NT2/D1 (cell line): ENCODE results near the gene KAZN.

ENCODE experiments used
- DNase-seq: peaks from one replicate; pipeline ENCODE4 v3.0.0-alpha.2; 2011; ENCODE audit warnings: low read depth, low spot score
- H3K27me3 ChIP-seq: 2 replicates; pipeline ENCODE4 v1.6.0; 2011; ENCODE audit warnings: mild to moderate bottlenecking; ENCODE audit not compliant: insufficient read length, insufficient read depth
- H3K36me3 ChIP-seq: 2 replicates; pipeline ENCODE4 v1.6.1; 2011; ENCODE audit warnings: mild to moderate bottlenecking, low read length, mixed read lengths; ENCODE audit not compliant: insufficient read depth, insufficient read length
- H3K4me1 ChIP-seq: 2 replicates; pipeline ENCODE4 v1.5.1; 2011; ENCODE audit not compliant: insufficient read depth, insufficient read length
- H3K4me3 ChIP-seq: 2 replicates; pipeline ENCODE4 v1.5.1; 2011; ENCODE audit warnings: low read depth; ENCODE audit not compliant: insufficient read length
- H3K9ac ChIP-seq: 2 replicates; pipeline ENCODE4 v1.6.0; 2011; ENCODE audit warnings: low read depth; ENCODE audit not compliant: insufficient read length
- H3K9me3 ChIP-seq: 2 replicates; pipeline ENCODE4 v1.5.1; 2011; ENCODE audit warnings: mild to moderate bottlenecking, low read length; ENCODE audit not compliant: insufficient read depth
- SUZ12 ChIP-seq: IDR thresholded peaks from 2 replicates; pipeline ENCODE4 v1.6.1; 2011; ENCODE audit not compliant: insufficient read length, insufficient read depth; ENCODE audit errors: extremely low read depth
- YY1 ChIP-seq: IDR thresholded peaks from 2 replicates; pipeline ENCODE4 v1.6.1; 2011; ENCODE audit not compliant: insufficient read length, insufficient read depth
- ZNF274 ChIP-seq: IDR thresholded peaks from 2 replicates; pipeline ENCODE4 v1.6.1; 2011; ENCODE audit warnings: mild to moderate bottlenecking, low read depth, low read length

KAZN gene

GRCh38 chr1:14614341-14614740 lies 15.9 kb downstream of the KAZN start:
- H3K36me3 ChIP-seq, result peaks cover 18% of the 10 kb centered on the region
- TF ChIP-seq YY1 (no peak), SUZ12 (no peak), ZNF274 (no peak)
- H3K9ac ChIP-seq, result no peak overlapping the region
- H3K27me3 ChIP-seq, result no peaks in the 10 kb centered on the region
- H3K9me3 ChIP-seq, result no peaks in the 10 kb centered on the region
- H3K4me3 ChIP-seq, result no peak overlapping the region
- no peaks in the 10 kb centered on the region for H3K4me1 ChIP-seq
- DNase-seq, result no peak

GRCh38 chr1:14615549-14616218 lies 17.2 kb downstream of the KAZN start:
- Histone ChIP-seq H3K36me3 (peaks cover 14% of the 10 kb centered on the region), H3K4me1 (no peaks in the 10 kb centered on the region), H3K27me3 (no peaks in the 10 kb centered on the region), H3K9ac (no peak overlapping the region), H3K9me3 (no peaks in the 10 kb centered on the region), H3K4me3 (no peak overlapping the region)
- DNase-seq, result no peak
- TF ChIP-seq ZNF274 (no peak), SUZ12 (no peak), YY1 (no peak)

- no peaks in the 10 kb centered on the region for H3K9me3 ChIP-seq
- H3K36me3 ChIP-seq, result peaks cover 14% of the 10 kb centered on the region
- DNase-seq, result no peak
- TF ChIP-seq SUZ12 (no peak), YY1 (no peak), ZNF274 (no peak)
- H3K4me3 ChIP-seq, result no peak overlapping the region
- no peaks in the 10 kb centered on the region for H3K4me1 ChIP-seq
- no peaks in the 10 kb centered on the region for H3K27me3 ChIP-seq
- no peak overlapping the region for H3K9ac ChIP-seq
Measured at GRCh38 chr1:14616632-14617396, 18.3 kb downstream of the KAZN start.

- no peak for DNase-seq
- Histone ChIP-seq H3K4me1 (no peaks in the 10 kb centered on the region), H3K4me3 (no peak overlapping the region), H3K36me3 (peaks cover 14% of the 10 kb centered on the region), H3K27me3 (no peaks in the 10 kb centered on the region), H3K9me3 (no peaks in the 10 kb centered on the region; the same call in 1 of the 2 replicates), H3K9ac (no peak overlapping the region)
- TF ChIP-seq SUZ12 (no peak), YY1 (no peak), ZNF274 (no peak)
Measured at GRCh38 chr1:14617791-14618190, 19.3 kb downstream of the KAZN start.

GRCh38 chr1:14620941-14621340 lies 22.5 kb downstream of the KAZN start:
- Histone ChIP-seq H3K9me3 (no peaks in the 10 kb centered on the region; the same call in 1 of the 2 replicates), H3K27me3 (no peaks in the 10 kb centered on the region), H3K4me3 (no peak overlapping the region), H3K4me1 (no peaks in the 10 kb centered on the region), H3K36me3 (peaks cover 3% of the 10 kb centered on the region), H3K9ac (no peak overlapping the region)
- no peak for TF ChIP-seq SUZ12
- no peak for TF ChIP-seq ZNF274
- TF ChIP-seq YY1, result no peak
- no peak for DNase-seq

- no peaks in the 10 kb centered on the region for H3K36me3 ChIP-seq
- TF ChIP-seq ZNF274 (no peak), SUZ12 (no peak), YY1 (no peak)
- H3K4me1 ChIP-seq, result no peaks in the 10 kb centered on the region
- no peaks in the 10 kb centered on the region for H3K27me3 ChIP-seq
- no peak overlapping the region for H3K9ac ChIP-seq
- no peaks in the 10 kb centered on the region; the same call in 1 of the 2 replicates for H3K9me3 ChIP-seq
- DNase-seq, result no peak
- H3K4me3 ChIP-seq, result no peak overlapping the region
Measured at GRCh38 chr1:14623090-14623489, 24.6 kb downstream of the KAZN start.

- no peak overlapping the region for H3K9ac ChIP-seq
- TF ChIP-seq SUZ12, result no peak
- H3K4me1 ChIP-seq, result no peaks in the 10 kb centered on the region
- no peaks in the 10 kb centered on the region for H3K36me3 ChIP-seq
- no peak overlapping the region for H3K4me3 ChIP-seq
- no peak for DNase-seq
- no peaks in the 10 kb centered on the region for H3K27me3 ChIP-seq
- H3K9me3 ChIP-seq, result no peaks in the 10 kb centered on the region; the same call in 1 of the 2 replicates
Measured at GRCh38 chr1:14624941-14625340, 26.5 kb downstream of the KAZN start.
